GM18508 (cell line): ENCODE results near the gene SLAMF7.
"Not testable (repeated sequence)": the region's sequence is repeated elsewhere in the genome, so short reads cannot be mapped to it uniquely, and the experiment has no call there.

ENCODE experiments used
- ATAC-seq: cut with Tn5 transposase; IDR thresholded peaks from one replicate; pipeline ENCODE4 v1.9.1; 2021; ENCODE audit warnings: moderate number of reproducible peaks; ENCODE audit not compliant: insufficient read depth, unreplicated experiment

Gene SLAMF7

DNA sequence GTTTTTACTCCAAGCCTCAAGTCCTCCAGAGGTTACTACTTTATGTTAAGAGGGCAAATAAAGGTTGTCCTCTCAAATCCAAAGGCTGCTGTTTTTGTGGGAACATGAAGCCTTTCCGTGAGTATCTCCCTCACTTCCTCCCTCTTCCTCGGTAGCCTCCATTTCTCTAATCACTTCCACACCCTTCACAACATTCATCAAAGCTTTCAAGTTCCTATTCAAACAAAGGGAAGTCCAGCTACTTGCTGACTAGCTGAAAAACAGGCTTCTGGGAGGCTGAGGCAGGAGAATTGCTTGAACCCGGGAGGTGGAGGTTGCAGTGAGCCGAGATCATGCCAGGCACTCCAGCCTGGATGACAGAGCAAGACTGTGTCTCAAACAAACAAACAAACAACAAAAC is 20.8 kb upstream of the SLAMF7 start:
- no peak for ATAC-seq

GRCh38 chr1:160720356-160721085 is 18.5 kb upstream of the SLAMF7 start:
- ATAC-seq = no peak

DNA sequence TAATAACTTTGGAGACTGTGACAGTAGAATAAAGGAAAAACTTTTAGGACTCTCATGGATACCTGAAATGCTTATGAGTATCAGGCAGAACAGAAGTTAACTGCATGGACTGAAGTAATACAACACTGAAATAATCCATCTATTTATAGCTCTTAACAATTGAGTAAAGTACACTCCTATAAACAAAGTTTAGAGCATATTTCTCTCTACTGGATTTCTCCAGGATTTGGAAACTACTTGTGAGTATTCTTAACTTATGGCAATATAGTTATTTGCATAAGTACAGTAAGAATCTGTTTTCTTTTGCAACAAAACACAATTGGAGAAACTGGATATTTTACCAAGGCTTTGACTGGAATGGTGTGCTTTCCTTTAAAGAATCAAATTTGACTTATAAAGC is 17.6 kb upstream of the SLAMF7 start:
- no peak for ATAC-seq

- ATAC-seq = no peak
These were observed 16.3 kb upstream of the SLAMF7 start for GRCh38 chr1:160722726-160723125.

DNA sequence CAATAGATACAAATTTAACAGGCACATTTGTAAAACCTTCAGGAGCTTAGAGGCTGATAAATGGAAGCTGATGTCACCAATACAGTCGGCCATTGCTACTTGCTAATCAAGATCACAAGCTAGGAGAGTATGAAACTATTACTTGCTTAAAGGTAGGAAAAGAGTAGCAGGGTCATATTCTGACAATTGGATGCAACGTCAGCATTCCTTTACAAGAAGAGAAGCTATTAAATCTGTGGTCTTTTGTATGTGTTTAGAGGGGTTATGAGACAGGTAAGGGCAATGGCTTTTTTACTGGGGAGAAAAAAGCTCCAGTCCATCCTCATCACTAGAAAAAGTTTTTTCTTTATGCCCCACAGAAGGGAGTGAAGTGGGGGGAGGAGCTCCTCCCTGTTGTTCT is 15.7 kb upstream of the SLAMF7 start:
- ATAC-seq = no peak

GRCh38 chr1:160724465-160725242 is 14.4 kb upstream of the SLAMF7 start:
- ATAC-seq = no peak

DNA sequence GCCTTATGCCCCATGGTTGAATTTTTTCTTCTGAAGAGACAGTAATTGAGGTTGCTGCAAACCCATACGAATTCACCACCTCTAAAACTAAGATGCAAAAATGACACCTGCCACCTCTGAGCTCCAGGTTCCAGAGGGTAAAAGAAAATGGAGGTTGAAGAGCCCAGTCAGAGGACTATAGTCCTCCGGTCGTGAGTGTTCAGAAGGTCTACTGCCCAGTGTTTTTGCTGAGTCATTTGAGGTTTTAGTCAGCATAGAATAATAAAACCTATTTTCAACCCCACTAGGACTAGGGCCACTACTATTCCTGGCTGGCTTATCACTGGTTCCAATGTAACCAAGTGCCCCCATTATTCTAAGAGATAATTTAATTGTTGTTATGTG is 12.9 kb upstream of the SLAMF7 start:
- no peak for ATAC-seq

DNA sequence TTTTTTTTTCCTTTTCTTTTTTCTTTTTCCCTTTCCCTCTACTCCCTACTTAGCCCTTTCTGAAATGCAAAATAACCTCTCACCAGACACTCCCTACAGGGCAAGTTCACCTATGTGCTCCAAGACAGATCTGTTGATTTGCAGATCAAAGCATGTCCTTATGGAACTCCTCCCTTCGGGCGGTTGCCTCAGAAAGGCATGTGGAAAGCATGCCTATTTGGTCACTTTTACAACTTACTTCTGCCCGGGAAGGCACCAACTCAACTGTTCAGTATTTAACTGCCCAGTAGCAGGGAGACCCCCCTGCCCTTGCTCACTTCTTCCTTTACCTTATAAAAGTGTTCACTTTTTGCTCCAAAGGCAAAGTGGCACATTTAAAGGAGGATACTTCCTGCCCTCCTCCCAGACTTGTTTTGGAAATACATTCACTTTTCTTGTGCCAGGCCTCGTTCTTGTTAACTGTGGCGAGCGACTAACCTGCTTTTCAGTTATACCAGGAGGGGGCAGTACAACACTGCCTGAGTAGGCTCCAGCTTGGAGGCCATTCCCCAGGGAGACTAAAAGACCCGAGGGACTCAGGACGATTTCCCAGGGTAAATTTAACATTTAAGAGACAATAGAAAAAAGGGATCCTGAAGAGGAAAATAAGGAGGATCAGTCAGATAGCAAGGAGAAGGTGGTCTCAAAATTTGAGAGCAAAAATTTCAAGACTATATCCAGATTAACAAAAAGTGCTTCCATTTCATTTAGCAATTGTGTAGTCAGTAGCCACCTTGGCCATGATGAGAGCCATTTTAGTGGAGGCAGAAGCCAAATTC is 12.3 kb upstream of the SLAMF7 start:
- ATAC-seq = no peak

DNA sequence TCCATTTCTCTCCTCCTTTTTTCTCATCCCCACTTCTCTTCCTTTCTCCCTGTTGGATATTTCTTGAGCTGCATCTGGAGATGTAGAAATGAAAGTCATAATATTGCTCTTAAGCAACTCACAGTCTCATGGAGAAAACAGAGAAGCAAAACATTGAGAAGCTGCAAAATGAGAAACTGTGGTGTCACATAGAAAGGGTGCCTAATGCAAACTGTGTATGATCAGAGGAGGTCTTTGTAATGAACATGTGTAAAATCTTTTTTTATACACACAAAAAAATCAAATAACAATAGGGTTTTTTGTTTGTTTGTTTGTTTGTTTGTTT is 11.8 kb upstream of the SLAMF7 start:
- no peak for ATAC-seq

- not testable (repeated sequence) for ATAC-seq
These were observed 7.5 kb upstream of the SLAMF7 start for GRCh38 chr1:160731564-160731963.

GRCh38 chr1:160731990-160732389 is 7.1 kb upstream of the SLAMF7 start:
- ATAC-seq = no peak

DNA sequence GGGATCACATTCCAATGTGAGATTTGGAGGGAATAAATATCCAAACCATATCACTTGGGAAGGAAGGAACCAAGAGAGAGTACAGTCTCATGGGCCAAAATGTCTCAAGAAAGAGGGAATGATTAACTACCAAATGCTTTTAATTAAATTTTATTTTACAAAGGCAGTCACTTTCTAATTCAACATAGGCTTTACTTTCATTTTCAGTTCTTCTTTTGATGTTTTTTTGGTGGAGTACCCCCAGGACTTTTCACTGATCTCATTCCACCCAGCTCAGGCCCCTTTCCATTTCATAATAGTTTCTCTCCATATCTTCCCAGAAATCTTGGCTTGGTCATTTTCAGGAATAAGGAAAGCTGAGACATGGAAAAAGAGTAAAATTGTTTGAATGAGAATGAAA is 5.1 kb upstream of the SLAMF7 start:
- ATAC-seq = no peak

DNA sequence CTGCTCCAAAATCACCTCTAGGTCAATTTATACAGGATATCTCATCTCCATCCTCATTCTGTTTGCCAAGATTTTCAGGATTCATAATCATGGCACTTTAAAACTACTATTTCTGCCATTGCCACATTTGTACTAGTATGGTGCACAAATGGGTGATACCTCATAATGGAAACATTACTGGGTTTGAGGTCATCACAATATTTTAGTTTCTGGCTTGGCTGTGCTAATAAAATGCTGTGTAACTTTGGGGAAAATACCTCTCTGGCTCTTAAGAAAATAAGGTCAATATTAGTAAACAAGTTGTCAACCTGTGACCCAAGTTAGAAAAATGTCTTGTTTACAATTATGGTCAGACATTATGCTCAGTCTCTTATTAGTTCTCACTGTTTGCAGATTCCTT is 4.7 kb upstream of the SLAMF7 start:
- ATAC-seq = no peak

GRCh38 chr1:160738271-160738670 is 776 bp upstream of the SLAMF7 start:
- ATAC-seq = no peak

GRCh38 chr1:160740133-160740688 is 1.2 kb downstream of the SLAMF7 start:
- ATAC-seq = no peak

- ATAC-seq = no peak
These were observed 2.0 kb downstream of the SLAMF7 start for GRCh38 chr1:160741092-160741501.

- no peak for ATAC-seq
These were observed 2.7 kb downstream of the SLAMF7 start for GRCh38 chr1:160741612-160742348.

- ATAC-seq = no peak
These were observed 3.5 kb downstream of the SLAMF7 start for GRCh38 chr1:160742428-160743127.

DNA sequence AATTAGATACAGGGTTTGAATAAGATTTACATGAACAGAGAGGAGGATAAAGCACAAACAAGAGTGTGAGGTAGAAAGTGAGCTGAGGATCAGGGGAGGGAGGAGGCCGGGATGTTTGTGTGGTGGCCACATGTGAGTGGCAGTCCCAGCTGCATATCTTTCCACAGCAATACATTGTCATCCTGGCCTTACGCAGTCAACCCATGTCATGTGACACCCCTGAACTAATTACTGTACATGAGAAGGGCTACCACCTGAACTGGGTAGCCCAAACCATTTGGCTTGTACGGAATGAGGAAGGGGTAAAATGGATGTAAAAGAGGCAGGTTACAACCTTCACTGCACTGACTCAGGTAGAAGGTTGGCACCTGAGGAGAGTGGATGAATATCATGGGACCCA is 4.2 kb downstream of the SLAMF7 start:
- no peak for ATAC-seq
